Neuron (in vitro differentiated cells): ENCODE measurements around the gene RFX8.
A peak's percentile ranks its signal among the peaks of the same experiment; 100 is the strongest.
"Not testable (repeated sequence)": the region's sequence is repeated elsewhere in the genome, so short reads cannot be mapped to it uniquely, and the experiment has no call there.

Experiments
- H2AFZ ChIP-seq: one replicate; pipeline ENCODE4 v1.6.1; 2013; ENCODE audit warnings: low read depth, mild to moderate bottlenecking, inconsistent platforms, low read length, moderate library complexity
- H3K27me3 ChIP-seq: one replicate; pipeline ENCODE4 v1.6.1; 2013; ENCODE audit warnings: low read length; ENCODE audit not compliant: insufficient read depth
- H3K36me3 ChIP-seq: one replicate; pipeline ENCODE4 v1.6.1; 2013; ENCODE audit warnings: low read length; ENCODE audit not compliant: insufficient read depth
- H3K4me1 ChIP-seq: one replicate; pipeline ENCODE4 v1.6.1; 2013; ENCODE audit warnings: low read length; ENCODE audit not compliant: insufficient read depth
- H3K4me3 ChIP-seq: 2 replicates; pipeline ENCODE4 v1.5.1; 2013; ENCODE audit warnings: mild to moderate bottlenecking, low read length, moderate library complexity
- H3K9me3 ChIP-seq: one replicate; pipeline ENCODE4 v1.6.1; 2013; ENCODE audit warnings: low read length

The RFX8 gene

DNA sequence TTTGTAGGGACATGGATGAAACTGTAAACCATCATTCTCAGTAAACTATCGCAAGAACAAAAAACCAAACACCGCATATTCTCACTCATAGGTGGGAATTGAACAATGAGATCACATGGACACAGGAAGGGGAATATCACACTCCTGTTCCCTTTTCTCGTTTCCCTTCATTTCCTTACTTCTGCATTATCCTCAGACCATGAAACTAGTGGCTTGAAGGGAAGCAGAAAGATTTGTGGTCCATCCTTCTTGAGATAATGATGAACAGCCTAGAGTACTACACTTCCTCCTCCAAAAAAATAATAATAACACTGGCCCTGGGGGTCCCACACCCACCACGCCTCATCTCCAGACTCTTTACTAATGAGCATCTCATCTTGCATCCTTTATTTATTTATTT, 30.4 kb upstream of the RFX8 start:
- H3K27me3 ChIP-seq, H3K4me1 ChIP-seq, H3K36me3 ChIP-seq, H2AFZ ChIP-seq, H3K4me3 ChIP-seq, H3K9me3 ChIP-seq: not testable (repeated sequence)

DNA sequence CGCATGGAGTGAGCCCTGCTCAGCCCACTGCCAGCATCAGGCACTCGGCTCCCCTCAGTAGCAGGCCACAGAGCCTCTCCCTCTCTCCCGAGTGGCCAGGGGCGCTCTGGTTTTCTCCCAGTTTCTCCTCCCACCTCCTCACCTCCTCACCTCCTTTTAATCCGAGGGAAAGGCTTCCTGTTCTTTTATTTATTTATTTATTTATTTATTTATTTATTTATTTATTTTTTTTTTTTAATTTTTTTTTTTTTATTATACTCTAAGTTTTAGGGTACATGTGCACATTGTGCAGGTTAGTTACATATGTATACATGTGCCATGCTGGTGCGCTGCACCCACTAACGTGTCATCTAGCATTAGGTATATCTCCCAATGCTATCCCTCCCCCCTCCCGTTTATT, 29.8 kb upstream of the RFX8 start:
- not testable (repeated sequence) for H3K27me3 ChIP-seq, H3K9me3 ChIP-seq, H3K4me3 ChIP-seq, H3K36me3 ChIP-seq, H3K4me1 ChIP-seq, H2AFZ ChIP-seq

DNA sequence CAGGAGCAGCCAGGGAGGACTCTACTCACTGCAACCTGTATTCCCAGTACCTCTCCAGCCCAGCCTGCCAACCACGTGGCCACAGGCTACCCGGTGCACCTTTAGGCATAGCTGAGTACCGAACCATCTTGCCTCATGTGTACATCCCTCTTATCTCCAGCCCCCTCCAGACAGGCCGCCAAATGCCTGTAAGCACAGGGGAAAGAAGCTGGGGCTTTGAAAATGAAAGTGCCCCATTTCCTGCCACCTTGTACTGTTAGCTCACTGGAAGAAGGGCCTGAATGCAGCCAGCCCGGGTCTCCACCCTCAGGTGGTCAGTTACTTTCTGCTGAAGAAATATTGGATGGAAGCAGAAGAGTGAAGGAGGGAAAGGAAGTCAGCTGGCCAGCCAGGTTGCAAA, 27.2 kb upstream of the RFX8 start:
- H2AFZ ChIP-seq: no peak overlapping the region
- H3K36me3 ChIP-seq: no peaks in the 10 kb centered on the region
- peaks cover 3% of the 10 kb centered on the region for H3K27me3 ChIP-seq
- no peaks in the 10 kb centered on the region for H3K4me1 ChIP-seq
- no peaks in the 10 kb centered on the region for H3K9me3 ChIP-seq
- H3K4me3 ChIP-seq: no peak overlapping the region

DNA sequence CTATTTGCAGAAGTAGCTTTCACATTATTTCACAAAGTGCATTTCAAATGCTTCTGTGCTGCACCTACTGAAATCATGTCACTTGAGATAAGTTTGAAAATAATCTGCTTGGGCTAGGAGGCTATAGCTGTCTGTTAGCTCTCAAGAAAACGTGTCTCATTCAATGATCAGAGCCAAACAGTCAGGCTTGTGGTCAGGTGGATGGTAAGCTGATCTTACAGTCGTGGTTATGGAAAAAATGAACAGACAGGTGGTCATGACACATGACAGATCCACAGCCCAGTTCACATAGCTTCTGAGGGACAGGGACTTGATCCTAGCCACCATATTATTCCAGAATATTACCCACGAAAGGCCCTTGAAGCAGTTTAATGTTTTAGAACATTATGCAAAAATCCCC, 26.5 kb upstream of the RFX8 start:
- Histone ChIP-seq H3K4me1 (no peaks in the 10 kb centered on the region), H3K4me3 (no peak overlapping the region), H3K27me3 (peaks cover 3% of the 10 kb centered on the region), H3K36me3 (no peaks in the 10 kb centered on the region), H2AFZ (peak overlapping the region; percentile 11), H3K9me3 (no peaks in the 10 kb centered on the region)

DNA sequence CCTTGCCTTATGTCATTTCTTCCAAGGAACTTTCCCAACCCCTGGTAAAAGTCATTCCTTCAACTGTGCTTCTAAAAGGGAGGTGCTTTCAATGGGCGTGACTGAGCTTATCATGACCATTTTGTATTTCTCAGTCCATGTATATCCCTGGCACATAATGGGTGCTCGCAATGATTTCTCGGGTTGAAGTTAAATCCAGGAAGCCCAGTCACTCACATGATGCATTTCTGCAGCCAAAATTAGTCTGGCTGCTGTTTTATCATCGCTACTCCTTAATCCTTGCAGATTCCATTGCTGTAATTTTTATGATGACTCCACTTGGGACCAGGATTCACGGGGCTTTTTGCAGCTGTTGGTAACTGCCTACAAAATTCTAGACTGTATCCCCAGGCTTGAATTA, 25.9 kb upstream of the RFX8 start:
- no peak overlapping the region for H2AFZ ChIP-seq

DNA sequence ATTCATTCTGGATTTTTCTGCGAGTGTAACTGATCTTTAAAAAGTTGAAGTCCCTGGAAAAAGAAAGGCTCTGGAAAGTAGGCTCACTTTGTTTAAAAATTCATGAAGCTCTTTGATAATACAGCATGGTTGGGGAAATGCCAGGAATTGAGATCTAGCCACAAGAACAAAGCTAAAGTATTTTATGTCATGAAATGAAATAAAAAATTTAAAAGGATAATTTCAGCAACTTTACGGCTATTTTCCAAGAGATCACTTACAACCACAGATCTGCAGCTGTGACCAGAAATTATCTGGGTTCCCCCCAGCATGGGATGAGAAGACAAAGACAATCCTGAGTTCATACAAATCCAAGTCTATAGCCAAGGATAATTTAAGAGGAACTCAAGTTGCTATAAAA, 25.3 kb upstream of the RFX8 start:
- H3K36me3 ChIP-seq: no peaks in the 10 kb centered on the region
- H3K9me3 ChIP-seq: no peaks in the 10 kb centered on the region
- no peak overlapping the region for H2AFZ ChIP-seq
- peaks cover 3% of the 10 kb centered on the region for H3K27me3 ChIP-seq
- no peaks in the 10 kb centered on the region for H3K4me1 ChIP-seq
- H3K4me3 ChIP-seq: no peak overlapping the region

More for the DNA sequence above, 25.9 kb upstream of the RFX8 start:
- H3K4me3 ChIP-seq: no peak overlapping the region
- H3K36me3 ChIP-seq: no peaks in the 10 kb centered on the region
- no peaks in the 10 kb centered on the region for H3K4me1 ChIP-seq
- H3K27me3 ChIP-seq: peaks cover 3% of the 10 kb centered on the region
- H3K9me3 ChIP-seq: no peaks in the 10 kb centered on the region

DNA sequence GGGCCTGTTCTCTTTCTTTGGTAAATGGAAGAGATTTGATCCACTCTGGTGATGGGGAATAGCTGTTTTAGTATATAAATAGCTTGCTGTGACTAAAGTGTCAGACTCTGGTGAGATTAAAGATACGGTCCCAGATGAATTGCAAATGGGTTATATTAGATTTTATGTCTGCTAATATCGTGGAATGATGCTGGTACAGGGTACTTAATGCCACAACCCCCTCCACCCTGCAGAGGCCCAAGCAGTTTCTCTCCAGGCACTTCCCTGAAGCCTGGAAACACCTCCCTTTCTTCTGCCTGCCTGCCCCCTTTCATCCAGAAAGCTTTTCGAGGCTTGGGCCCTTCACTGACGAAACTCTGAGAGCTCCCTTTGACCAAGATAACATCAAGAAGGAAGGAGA, 21.4 kb upstream of the RFX8 start:
- Histone ChIP-seq H3K27me3 (peaks cover 3% of the 10 kb centered on the region), H3K9me3 (no peaks in the 10 kb centered on the region), H2AFZ (no peak overlapping the region), H3K4me3 (no peak overlapping the region), H3K36me3 (no peaks in the 10 kb centered on the region), H3K4me1 (no peaks in the 10 kb centered on the region)

DNA sequence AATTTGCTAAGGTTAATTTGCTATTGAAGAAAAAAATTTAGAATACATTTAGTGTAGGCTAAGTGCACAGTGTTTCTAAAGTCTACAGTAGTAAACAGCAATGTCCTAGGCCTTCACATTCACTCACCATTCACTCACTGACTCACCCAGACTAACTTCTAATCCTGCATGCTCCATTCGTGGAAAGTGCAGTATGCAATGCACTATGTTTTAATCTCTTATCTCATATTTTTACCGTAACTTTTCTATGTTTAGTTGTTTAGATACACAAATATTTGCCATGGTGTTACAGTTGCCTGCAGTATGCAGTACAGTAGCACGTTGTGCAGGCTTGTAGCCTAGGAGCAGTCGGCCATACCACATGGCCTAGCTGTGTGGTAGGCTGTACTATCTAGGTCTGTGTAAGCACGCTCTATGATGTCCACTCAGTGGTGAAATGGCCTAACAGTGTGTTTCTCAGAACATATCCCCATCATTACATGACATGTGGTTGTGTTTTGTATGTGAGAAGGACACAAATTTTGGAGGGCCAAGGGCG, 18.1 kb upstream of the RFX8 start:
- Histone ChIP-seq H3K4me3 (no peak overlapping the region), H3K36me3 (no peaks in the 10 kb centered on the region), H2AFZ (no peak overlapping the region), H3K9me3 (no peaks in the 10 kb centered on the region), H3K4me1 (no peaks in the 10 kb centered on the region), H3K27me3 (no peaks in the 10 kb centered on the region)

DNA sequence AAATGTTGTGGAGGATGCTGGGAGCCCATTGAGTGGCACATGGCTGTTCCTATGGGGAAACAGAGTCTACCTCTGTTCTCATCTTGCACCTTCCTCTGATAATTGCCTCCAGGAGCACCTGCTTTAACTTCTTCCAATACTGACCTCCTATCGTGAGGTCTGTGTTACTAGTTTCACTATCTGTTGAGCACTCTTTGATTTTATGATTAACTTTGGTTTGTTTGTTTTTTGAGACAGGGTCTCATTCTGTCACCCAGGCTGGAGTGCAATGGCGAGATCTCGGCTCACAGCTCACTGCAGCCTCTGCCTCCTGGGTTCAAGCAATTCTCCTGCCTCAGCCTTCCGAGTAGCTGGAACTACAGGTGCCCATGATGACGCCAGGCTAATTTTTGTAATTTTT, 12.1 kb upstream of the RFX8 start:
- no peaks in the 10 kb centered on the region for H3K4me1 ChIP-seq
- H3K4me3 ChIP-seq: no peak overlapping the region
- no peaks in the 10 kb centered on the region for H3K36me3 ChIP-seq
- no peak overlapping the region for H2AFZ ChIP-seq
- H3K9me3 ChIP-seq: no peaks in the 10 kb centered on the region
- H3K27me3 ChIP-seq: no peaks in the 10 kb centered on the region

DNA sequence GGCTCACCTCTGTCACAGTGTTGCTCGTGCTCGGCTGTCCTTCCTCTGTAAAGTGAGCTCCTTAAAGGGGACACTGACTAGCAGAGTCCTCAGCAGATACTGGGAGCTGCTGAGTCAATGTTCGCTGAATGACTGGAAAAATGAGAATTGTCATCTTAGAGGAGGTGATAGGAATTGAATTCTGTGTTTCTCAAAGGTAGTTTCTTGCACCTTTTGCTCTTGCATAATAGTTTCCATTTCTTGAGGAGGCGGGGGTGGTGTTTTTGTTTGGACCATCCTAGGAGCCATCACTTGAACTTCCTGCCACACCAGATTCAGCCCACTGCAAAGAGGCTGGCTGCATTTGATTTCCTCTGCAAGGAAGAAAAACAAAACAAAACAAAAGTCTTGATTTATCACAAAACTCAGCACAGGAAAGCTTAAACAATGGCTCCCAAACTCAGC, 11.4 kb upstream of the RFX8 start:
- Histone ChIP-seq H3K9me3 (no peaks in the 10 kb centered on the region), H3K4me1 (no peaks in the 10 kb centered on the region), H2AFZ (no peak overlapping the region), H3K27me3 (no peaks in the 10 kb centered on the region), H3K4me3 (no peak overlapping the region), H3K36me3 (no peaks in the 10 kb centered on the region)

DNA sequence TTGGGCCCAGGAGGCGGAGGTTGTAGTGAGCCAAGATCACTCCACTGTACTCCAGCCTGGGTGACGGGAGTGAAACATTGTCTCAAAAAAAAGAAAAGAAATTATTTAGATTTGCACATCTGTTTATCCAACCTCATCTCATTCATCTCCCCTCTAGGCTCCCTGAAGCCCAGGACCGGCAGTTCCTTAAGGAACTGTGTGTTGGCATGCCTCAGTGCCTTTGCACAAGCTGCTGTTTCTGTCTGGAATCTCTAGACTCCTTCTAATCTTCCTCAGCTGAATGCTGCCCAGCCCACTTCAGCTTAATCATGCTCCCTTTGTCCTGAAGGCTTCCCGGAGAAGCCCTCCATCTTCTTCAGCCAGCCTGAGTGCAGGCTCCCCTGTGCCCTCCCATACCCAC, 10.9 kb upstream of the RFX8 start:
- Histone ChIP-seq H3K4me3 (no peak overlapping the region), H3K27me3 (no peaks in the 10 kb centered on the region), H3K36me3 (no peaks in the 10 kb centered on the region), H2AFZ (no peak overlapping the region), H3K4me1 (no peaks in the 10 kb centered on the region), H3K9me3 (no peaks in the 10 kb centered on the region)

DNA sequence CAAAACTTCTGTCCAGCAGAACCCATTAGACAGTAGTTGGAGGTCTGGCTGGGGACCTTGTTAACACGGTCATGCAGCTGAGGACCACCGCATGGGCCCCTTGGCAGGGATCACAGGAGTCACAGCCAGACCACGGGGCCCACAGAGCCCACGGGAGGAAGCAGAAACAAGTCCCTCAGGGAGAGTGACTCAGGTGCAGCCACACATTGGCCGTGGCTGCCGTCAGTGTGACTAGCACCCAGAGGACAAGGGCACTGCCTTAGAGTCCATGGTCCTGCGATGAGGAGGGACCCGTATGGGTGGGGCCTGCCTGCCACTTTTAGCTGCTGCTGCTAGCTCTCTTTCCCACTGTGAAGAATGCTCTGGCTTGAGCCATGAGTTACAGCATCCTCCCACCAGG, 5.9 kb upstream of the RFX8 start:
- Histone ChIP-seq H3K4me1 (peaks cover 5% of the 10 kb centered on the region), H3K27me3 (no peaks in the 10 kb centered on the region)

DNA sequence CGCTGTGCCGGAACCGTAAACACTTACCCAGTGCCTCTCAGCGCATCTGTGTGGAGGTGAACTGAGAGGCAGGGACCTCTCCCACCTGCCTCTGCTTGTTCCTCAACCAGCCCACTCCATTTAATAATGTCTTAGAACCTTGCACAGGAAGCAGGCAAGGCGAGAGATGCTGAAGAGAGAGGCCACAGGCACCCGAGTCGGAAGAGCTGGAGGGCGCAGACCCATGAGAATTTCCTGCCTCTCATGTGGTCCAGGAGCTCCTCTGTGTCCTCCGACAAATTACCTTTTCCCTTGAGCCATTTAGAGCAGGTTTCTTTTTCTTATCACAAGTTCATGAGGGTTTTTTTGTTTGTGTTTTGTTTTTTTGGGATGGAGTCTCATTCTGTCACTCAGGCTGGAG, 4.9 kb upstream of the RFX8 start:
- H3K9me3 ChIP-seq: no peaks in the 10 kb centered on the region
- no peaks in the 10 kb centered on the region for H3K36me3 ChIP-seq
- H3K4me3 ChIP-seq: no peak overlapping the region
- H3K4me1 ChIP-seq: peaks cover 5% of the 10 kb centered on the region
- H2AFZ ChIP-seq: no peak overlapping the region
- H3K27me3 ChIP-seq: no peaks in the 10 kb centered on the region

More for the DNA sequence above, 5.9 kb upstream of the RFX8 start:
- H2AFZ ChIP-seq: no peak overlapping the region
- no peak overlapping the region for H3K4me3 ChIP-seq
- no peaks in the 10 kb centered on the region for H3K9me3 ChIP-seq
- H3K36me3 ChIP-seq: no peaks in the 10 kb centered on the region

DNA sequence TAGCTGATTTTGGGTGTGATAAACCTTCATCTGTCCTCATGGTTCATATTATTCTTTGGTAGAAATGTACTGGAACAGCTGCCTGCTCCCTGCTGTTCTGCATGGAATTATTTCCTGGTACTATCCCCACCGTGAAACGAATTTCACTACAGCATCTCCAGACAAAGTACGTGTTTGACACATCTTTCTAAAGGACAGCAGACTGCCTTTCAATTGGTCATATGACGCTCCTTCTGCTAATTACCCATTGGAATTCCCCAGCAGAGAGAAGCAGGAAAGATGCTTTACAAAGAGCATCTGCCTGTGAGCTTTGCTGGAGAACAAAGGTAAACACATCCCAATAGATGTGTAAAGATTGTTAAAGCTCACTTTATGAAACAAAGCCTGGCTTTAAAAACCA, 4.4 kb upstream of the RFX8 start:
- Histone ChIP-seq H3K4me1 (peaks cover 5% of the 10 kb centered on the region), H2AFZ (no peak overlapping the region), H3K27me3 (no peaks in the 10 kb centered on the region), H3K36me3 (no peaks in the 10 kb centered on the region), H3K9me3 (peaks cover 1% of the 10 kb centered on the region), H3K4me3 (no peak overlapping the region)
